ENCODE measurements around the gene NPY1R.

Gene NPY1R

GRCh38 chr4:163274861-163275260 lies 57.5 kb downstream of the NPY1R start:
- DNase-seq, result no peak

Data from stimulated activated CD4-positive, alpha-beta T cell treated with anti-CD3 and anti-CD28 coated beads, Interleukin-4, amount 100 ng/mL, for 1 hour (primary cell).